Posterior cingulate gyrus (tissue), 11 donors: ENCODE data around the gene CDK18.
A peak's percentile ranks its signal among the peaks of the same experiment; 100 is the strongest.
"Not testable (repeated sequence)": the region's sequence is repeated elsewhere in the genome, so short reads cannot be mapped to it uniquely, and the experiment has no call there.

Source experiments
- DNase-seq, 10 donors: peaks; one replicate each; pipeline versions ENCODE4 v3.0.0 to v3.0.0-alpha.2; 2020 to 2021; ENCODE audit warnings: mixed read lengths in 3 of 10
- intact Hi-C: fragments of 100-400 bp; cut with DNase I; formaldehyde crosslinking; loops from one replicate; pipeline ENCODE4 v1.15.1; 2023

The CDK18 gene

DNA sequence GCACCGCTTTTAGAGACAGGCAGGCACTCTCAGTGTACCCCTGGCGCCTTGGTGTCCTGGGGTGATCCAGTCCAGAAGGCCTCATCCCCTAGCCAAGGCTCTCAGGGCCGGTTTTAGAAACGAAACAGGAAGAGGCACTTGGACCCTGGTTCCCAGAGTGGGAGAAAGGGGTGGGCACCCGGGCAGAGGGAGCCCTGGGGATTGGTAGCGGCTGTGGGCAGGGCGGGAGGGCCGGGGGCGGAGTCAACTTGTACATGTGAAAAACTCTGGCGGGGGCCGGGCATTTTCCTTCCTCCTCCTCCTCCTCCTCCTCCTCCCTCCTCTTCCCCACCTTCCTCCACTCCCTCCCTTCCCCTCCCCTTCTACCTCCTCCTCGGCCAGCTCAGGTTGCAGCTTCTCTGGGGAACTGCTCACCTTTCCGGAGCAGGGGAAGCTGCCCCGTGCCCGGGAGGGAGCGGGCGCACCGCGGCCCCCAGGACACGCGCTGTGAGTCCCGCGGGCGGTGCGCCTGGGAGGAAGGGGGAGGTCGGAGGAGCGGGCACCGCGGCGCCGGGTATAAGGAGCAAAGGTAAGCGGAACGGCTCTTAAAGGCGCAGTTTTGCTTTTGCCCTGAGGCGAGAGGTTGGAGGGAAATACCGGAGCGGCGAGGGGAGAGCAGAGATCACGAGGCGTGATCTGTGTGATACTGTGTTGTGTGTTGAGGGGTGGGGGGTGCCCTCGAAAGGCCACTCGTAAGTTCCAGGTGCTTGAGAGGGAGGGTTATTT is at the start of gene CDK18:
Gene CDK18 (plus strand): TSS at position 359 of the 765 bp plus-strand sequence. CDS start 18,499 bp downstream, outside the sequence.
- DNase-seq, result peak; percentile 80 to 98 (median 90)
- intact Hi-C loops, result no loop called here

DNA sequence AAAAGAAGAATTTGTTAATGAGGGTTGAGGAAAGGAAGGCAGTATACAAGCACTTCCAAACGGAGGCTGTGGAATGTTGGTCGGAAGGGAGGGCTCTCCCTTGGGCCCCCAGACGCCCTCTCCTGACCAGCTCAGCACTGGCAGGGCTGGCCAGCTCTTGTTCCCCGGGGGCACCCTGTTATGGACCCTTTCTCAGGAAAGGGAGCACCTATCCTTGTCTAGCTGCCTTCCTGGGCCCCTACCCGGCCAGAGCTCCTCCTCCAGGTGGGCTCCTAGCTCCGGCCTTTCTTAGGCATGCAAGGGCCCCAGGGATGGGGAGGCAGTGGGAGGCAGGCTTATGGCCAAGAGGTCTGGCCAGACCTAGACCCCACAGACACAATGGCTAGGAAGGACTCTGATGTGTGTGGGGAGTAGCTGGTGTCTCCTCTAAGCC is 49.5 kb upstream of the CDK18 start:
- intact Hi-C loops, result no loop called here
- peak in 2 of 10 donors; percentile 35 to 39 for DNase-seq

DNA sequence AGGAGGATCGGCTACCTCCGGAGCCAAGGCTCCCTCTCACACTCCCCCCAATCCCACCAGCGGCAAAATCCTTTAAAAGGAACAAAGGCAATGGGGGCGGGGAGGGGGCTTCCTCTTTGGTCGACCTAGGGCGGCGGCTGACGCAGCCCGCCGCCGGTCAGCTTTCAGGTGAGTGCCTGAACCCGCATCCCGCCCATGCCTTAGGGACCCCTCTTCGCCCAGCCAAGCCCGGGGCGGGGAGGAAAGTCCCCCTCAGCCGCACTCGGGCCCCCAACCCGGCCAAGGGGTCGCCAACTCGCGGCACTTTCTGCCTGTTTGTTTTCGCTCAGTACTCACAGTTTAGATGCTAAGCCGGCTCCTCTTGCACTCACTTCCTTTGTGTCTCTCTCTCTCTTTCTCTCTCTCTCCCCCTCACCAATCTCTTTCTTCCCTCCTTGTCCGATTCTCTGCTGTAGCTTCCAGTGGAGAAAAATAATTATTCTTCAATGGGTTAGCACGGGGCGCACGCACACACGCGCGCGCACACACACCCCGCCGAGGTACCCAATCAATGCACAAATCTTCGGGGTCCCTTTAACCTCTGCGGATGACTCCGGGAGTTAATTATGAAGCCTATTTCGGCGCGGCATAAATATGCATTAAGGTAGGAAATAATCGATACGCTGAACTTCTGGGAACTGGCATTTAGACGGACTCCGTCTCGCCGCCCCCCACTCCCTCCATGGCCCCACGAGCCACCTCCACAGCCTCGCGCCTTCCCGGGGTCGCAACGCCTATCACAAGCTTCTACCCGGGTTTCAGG is 48.7 kb upstream of the CDK18 start, which contains the start of gene BLACAT1:
Gene BLACAT1 (minus strand): TSS at position 465 of the 802 bp plus-strand sequence.
- intact Hi-C loops, result no loop called here

DNA sequence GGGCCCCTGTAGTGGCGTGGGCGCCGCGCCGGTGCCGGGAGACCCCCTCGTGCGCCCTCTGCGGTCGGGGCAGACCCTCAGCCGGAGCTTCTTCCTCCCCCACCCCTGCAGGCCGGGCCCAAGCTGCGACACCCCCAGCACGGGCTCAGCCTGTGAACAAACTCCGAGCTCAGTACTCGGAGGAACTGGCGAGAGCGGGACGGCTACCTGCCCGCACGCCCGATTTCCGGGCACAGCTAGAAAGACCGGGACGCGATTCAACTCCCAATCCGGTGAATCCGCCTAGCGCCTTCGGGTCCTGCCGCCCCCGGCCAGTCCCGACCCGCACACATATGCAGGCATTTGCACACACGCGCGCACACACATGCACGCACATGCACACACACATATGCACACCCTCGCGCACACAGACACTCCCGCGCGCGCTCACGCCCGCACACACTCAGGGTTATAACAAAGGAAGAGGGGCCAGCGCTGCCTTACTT is 48.0 kb upstream of the CDK18 start:
- DNase-seq, result peak in 2 of 10 donors; percentile 70 to 78
- intact Hi-C loops, result no loop called here

More for the DNA sequence above, 48.7 kb upstream of the CDK18 start, which contains the start of gene BLACAT1:
- peak in 2 of 10 donors; percentile 29 to 64 for DNase-seq

DNA sequence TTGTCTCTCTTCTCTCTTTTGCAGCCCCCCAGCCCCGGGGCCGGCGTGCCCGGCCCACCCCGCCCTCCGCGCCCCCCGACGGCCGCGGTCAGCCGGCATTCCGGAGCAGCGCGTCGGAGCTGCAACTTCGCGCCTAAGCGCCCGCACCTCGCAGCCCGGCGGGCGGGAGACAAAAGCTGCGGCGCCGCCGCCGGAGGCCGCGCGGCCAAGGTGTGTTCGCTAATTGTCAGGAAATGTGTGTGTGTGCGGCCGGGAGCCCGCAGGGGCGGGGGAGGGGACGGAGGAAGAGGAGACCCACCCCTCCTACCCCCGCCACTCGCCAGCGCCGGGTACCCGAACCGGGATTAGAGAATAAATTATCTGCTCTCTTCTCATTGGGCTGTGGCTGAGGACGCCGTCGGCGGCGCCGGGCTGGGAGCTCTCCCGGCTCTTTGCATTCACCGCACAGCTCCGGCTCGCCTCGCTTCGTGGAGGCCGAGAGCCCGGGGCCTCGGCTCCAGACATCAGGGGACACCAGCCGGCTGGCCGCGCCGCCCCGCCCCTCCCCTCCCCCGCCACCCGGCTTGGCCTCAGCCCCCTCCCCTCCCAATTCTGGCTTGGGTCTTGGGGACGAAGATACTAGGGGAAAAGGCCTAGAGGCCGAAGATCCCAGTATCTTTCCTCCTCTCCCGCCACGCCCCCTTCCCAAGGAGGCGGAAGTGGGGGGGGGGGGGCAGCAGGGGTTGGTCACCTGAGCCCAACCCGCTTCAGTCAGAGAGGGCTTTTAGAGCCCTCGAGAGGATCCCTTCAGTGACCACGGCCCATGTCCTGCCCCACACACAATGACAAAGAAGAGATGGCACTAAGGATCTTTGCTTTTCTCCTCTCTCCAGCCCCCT is 47.4 kb upstream of the CDK18 start:
- peak in 1 of 10 donors; percentile 87 for DNase-seq
- intact Hi-C loops, result no loop called here

DNA sequence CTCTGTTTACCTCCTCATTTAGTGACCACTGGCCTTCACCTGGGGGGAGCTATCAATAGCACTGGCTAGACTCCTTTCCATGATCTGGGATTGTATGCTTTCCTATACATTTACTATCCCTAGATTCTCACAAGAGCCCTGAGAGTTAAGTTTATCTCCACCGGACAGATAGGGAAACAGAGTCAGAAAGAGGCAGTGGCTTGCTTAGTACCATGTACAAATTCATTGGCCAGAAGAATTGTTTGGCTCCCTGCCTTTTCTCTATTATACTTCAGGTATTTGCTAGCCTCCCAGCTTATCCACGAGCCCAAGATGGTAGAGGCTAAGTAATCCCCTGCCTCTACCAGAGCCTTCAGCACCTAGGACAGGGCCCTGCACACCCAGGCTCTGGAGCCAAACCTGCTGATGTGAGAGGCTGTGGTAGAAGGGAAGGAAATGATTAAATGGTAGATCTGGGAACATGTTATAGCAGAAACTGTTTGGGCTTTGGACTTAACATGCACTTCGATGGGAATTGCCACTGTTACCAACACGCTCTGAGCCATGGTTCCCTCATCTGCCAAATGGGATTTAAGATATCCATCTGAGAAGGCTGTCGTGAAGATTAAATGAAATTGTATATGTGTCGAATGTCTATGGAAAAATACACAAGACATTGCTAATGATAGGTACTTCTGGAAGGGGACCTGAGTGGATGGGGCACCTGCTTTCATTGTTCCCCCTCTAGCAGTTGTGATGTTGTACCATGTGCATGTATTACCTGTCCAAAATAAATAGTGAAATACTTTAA is 45.5 kb upstream of the CDK18 start:
- intact Hi-C loops, result no loop called here
- DNase-seq, result peak in 1 of 10 donors; percentile 25

DNA sequence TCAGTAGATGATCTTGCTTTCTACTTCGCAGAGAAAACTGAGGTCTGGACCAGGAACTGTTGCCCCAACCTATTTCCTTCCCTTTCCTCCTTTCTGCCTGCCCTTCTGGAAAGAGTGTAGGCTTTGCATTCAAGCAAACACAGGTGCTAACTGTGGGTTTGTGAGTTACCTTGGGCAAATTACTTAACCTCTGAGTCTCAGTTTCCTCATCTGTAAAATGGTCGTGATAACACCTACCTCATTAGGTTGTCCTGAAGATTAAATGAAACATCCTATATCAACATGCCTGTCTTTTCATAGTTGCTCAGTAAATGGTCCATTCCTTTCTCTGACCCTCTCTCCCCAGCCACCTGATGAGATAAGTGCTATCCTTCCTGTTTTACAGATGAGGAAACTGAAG is 39.1 kb upstream of the CDK18 start:
- intact Hi-C loops, result no loop called here
- DNase-seq, result no peak

DNA sequence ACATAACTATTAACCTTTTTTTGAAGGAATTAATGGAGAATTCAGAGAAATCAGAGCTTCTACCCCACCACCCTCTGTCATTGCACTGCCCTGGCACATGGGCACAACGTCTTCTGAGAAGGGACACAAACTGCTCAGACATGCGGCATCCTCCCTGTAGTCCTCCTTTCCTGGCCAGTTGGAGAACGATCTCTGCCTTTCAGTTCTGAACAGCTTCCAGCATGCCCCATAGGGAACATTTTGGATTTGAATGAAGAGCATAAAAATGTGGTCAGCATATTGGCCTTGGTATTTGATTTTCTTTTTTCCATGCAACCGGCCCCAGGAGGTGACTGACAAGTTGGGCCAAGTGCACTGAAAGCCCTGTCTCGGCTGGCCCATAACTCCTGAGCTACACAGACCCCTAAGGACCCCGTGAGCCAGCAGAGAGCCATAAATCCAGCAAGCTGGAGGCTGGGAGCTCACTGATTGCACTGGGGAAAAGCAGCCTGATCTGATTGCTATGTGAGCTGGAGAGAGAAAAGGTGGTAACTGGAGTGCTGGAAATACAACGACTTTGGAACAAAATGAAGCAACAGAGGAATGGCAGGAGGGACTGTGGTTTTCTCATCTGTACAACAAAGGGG is 37.8 kb upstream of the CDK18 start:
- peak in 1 of 10 donors; percentile 63 for DNase-seq
- intact Hi-C loops, result no loop called here

DNA sequence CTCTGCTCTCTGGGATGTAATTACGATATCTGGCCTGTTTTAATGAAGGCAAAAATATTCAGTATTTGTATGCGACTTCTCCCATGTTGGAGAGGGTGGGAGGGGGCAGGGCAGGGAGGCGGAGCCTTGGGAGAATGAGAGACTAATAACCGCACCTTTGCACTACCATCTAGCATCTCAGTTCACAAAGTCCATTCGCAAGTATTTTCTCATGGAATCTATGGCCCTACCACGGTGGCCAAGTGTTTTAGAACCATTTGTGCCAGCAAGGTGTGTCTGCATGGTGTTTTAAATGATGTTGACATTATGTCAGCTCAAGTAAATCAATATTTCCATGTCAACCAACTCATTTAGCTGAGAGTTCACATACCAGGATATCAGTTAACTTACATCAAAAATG is 34.3 kb upstream of the CDK18 start:
- DNase-seq, result no peak
- intact Hi-C loops, result no loop called here

DNA sequence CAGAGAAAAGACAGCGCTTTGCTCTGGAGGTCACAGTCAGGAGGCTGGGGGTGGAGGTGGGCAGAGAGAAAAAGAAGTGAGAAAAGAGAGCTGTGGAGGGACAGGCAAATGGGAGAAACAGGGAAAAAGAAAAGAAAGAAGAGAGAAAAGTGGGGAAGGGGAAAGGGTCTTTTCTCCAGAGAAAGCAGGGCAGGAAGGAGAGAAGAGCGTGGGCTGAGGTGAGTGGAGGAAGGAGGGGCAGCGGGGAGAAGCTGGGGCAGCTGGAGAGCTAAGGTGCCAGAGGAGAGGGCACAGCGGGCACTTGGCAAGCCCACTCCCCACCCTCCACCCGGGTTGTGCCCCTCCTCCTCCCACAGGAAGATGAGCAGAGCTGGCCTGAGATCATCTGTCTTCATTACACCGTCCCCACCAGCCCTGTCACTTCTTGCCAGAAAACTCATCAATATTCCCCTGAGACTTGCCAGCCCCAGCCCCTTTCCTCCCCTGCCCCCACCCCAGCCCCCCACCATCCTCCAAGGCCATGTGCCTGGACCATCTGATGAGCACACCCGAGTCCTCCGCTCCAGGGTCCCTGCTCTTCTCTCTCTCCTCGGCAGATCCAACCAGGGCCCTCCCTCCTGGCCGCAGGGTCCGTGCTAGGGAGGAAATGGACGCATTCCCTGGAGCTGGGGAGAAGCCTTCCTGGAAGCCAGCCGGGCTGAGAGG is 31.6 kb upstream of the CDK18 start:
- peak in 1 of 10 donors; percentile 50 for DNase-seq
- intact Hi-C loops, result no loop called here

DNA sequence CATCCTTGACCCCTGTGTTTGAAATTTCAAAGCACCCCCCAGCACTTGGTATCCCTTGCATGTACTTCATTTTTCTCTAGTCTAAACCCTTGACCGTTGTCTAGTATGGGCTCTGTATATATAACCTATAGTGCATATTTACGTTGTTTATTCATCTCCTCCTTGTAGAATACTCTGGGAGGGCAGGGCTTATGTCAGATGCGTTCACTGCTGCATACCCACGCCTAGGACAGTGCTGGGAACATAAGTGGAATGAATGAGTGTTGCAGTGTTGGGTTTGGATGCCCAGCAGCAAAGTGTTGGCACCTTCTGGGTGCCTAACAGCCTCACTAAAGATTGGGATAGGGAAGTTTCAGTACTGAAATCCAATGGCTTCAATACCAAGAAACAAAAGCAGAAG is 31.0 kb upstream of the CDK18 start:
- peak in 1 of 10 donors; percentile 1 for DNase-seq
- intact Hi-C loops, result no loop called here

DNA sequence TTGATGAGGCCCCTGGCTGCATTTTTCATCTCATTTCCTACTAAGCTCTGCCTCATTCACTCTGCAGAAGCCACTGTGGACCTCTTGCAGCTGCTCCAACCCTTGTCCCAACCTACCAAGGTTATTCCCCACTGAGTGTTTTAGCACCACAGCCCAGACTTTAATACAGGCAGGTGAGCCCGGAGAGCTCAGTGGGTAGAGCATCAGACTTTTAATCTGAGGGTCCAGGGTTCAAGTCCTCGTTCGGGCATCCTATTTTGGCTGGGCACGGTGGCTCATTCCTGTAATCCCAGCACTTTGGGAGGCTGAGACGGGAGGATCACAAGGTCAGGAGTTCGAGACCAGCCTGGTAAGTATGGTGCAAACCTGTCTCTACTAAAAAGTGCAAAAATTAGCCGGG is 30.5 kb upstream of the CDK18 start:
- DNase-seq, result peak in 1 of 10 donors; percentile 52
- intact Hi-C loops, result no loop called here

DNA sequence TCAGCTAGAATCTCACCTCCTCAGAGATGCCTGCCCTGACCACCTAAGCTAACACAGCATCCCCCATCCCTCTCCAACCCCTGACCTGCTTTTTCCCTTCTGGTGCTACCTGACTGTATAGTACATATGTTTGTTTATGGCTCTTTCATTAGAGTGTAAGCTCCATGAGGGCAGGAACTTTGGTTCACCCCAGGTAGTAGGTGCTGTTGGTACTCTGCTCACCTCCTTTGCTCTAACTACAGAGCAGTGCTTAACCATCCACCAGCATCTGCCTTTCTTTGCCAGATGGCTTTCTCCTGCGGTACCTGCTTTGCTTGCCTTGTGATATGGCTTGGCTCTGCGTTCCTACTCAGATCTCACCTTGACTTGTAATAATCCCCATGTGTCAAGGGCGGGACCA is 29.9 kb upstream of the CDK18 start:
- DNase-seq, result peak in 1 of 10 donors; percentile 2
- intact Hi-C loops, result no loop called here

DNA sequence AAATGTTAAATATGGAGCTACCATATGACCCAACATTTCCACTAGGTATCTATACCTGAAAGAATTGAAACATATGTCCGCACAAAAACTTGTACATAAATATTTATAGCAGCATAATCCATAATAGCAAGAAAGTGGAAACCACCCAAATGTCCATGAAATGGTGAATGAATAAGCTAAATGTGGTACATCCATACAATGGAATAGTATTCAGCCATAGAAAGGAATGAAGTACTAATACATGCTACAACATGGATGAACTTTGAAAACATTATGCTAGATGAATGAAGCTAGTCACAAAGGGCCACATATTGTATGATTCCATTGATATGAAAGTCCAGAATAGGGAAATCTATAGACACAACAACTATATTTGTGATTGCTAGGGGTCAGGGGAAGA is 28.6 kb upstream of the CDK18 start:
- no peak for DNase-seq
- intact Hi-C loops, result no loop called here

DNA sequence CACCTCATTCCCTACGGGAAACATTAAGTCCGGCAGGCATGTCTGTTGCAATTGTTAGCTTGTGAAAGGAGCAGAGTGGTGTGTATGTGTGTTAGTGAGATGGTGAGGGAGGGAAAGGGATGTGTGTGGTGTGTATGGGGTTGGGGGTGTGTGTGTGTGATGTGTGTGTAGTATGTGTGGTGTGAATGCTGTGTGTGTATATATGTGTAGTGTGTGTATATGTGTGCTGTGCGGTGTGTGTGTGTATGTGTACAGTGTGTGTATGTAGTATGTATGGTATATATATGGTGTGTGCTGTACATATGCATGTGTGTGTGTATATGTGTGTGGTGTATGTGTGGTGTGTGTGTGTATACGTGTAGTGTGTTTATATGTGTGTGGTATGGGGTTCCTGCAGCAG is 27.8 kb upstream of the CDK18 start:
- intact Hi-C loops, result no loop called here
- DNase-seq, result peak in 1 of 10 donors; percentile 4

DNA sequence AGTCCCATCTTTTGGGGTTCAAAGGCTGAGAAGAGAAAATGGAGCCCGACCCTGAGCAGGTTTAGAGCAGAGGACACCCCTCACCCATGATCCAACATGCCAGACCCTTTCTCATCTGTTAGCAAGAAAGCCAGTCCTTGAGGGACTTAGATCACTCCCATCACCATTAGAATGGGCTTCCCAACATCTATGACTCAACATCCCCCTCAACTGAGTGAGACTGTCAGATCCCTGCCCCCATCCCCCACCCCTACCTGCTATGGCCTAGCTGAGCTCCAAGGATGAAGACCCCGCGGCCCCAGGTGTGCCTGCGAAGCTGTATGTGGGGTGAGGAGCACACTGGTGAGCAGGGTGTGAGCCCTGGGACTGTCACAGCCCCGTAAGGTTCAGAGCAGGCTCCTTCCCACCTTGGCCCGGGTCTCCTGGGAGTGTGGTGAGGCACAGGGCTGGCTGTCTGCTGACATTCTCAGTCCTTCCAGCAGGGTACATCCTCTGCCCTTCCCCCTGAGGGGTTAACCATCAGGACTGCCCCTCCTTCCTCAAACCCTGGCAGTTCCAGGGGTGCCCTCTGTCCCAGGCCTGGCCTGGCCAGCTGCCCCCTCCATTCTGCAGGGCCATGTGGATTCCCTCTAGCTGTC is 27.2 kb upstream of the CDK18 start:
- peak in 1 of 10 donors; percentile 75 for DNase-seq
- intact Hi-C loops, result no loop called here

DNA sequence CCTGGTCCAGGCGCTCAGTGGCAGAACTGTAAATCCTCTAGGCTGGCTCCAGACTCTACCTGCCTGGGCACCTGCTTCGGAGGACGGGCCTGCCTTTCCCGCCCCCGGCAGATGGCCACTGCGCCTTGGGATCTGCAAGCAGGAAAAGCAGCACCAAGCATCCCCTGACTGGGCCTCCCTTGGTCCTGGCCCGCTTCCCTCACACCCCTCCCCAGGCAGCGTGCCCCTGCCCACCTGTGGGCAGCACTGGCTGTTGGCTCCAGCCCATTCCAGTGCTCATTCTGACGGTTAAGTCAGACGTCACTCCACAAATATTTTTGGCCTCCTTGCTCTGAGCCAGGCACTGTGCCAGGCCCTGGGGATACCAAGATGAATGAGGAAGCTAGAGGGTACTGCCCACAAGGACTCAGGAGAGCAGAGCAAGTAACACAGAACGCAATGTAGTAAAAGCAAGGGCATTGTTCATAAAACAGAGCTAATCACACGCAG is 26.7 kb upstream of the CDK18 start:
- intact Hi-C loops, result no loop called here
- DNase-seq, result peak in 1 of 10 donors; percentile 87

DNA sequence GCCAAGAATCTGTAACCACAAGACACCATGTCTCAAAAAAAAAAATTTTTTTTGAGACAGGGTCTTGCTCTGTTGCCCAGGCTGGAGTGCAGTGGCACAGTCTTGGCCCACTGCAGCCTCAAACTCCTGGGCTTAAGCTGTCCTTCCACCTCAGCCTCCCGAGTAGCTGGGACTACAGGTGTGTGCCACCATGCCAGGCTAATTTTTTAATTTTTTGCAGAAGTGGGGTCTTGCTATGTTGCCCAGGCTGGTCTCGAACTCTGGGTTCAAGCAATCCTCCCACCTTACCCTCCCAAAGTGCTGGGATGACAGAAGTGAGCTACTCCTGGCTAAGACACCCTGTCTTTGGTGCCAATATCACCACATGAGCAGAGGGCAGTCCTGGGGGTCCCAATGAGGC is 25.5 kb upstream of the CDK18 start:
- peak in 1 of 10 donors; percentile 9 for DNase-seq
- intact Hi-C loops, result not testable (repeated sequence)
